ENCODE results near the gene TSPAN9. TPM values are rescaled to one million over a fixed set of nuclear protein-coding genes. Genes with fewer than 3 reads are reported as not detected.

The TSPAN9 gene
- total RNA-seq, 1 donor from 2014 or later: 5.0 TPM

- peaks cover 12% of the 10 kb centered on the region for H3K27me3 ChIP-seq (ENCODE audit: control insufficient read depth, insufficient read depth, low read length)
- no peaks in the 10 kb centered on the region for H3K36me3 ChIP-seq (ENCODE audit: control insufficient read depth, insufficient read depth, low read length)
- no peak for FAIRE-seq
- no peak for DNase-seq (ENCODE audit: low read depth)
- TF ChIP-seq, protein P1, sequence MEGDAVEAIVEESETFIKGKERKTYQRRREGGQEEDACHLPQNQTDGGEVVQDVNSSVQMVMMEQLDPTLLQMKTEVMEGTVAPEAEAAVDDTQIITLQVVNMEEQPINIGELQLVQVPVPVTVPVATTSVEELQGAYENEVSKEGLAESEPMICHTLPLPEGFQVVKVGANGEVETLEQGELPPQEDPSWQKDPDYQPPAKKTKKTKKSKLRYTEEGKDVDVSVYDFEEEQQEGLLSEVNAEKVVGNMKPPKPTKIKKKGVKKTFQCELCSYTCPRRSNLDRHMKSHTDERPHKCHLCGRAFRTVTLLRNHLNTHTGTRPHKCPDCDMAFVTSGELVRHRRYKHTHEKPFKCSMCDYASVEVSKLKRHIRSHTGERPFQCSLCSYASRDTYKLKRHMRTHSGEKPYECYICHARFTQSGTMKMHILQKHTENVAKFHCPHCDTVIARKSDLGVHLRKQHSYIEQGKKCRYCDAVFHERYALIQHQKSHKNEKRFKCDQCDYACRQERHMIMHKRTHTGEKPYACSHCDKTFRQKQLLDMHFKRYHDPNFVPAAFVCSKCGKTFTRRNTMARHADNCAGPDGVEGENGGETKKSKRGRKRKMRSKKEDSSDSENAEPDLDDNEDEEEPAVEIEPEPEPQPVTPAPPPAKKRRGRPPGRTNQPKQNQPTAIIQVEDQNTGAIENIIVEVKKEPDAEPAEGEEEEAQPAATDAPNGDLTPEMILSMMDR (IDR thresholded peaks at IDR 0.05; ENCODE audit: insufficient read depth, low read length, severe bottlenecking): no peak
- no peak overlapping the region for H3K4me3 ChIP-seq (ENCODE audit: low read depth, low read length)
Measured at GRCh38 chr12:3204730-3205531, 127.8 kb downstream of the TSPAN9 start.

- no peak for FAIRE-seq
- H3K36me3 ChIP-seq (ENCODE audit: control insufficient read depth, insufficient read depth, low read length): no peaks in the 10 kb centered on the region
Measured at GRCh38 chr12:3205742-3206519, 128.8 kb downstream of the TSPAN9 start.

DNA sequence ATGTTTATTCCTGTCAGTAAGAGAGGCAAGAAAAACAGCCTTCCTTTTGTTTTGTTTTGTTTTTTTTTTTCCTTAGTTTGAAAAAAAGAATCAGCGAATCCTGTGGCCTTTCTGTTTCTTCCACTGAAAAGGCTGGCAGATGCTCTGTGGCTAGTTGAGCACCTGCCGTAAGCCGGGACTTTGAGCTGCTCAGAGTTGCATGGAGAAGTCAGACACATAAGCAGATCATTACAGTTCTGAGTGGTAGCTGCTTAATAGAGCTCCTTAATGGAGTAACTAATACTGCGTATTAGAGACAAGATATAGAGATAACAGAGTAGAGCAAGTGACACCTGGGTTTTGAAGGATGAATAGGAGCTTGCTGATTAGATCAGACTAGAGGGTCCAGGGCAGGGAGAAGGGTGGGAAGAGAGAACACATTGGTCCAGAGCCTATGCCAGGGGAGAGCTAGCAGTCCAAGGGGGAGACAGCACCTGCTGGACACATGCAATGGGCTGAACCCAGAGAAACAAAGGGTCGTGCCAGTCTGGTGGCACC is 129.4 kb downstream of the TSPAN9 start:
- TF ChIP-seq, protein P1 (IDR thresholded peaks at IDR 0.05; ENCODE audit: insufficient read depth, low read length, severe bottlenecking): no peak
- Histone ChIP-seq H3K36me3 (ENCODE audit: control insufficient read depth, insufficient read depth, low read length) (no peaks in the 10 kb centered on the region), H3K4me3 (ENCODE audit: low read depth, low read length) (no peak overlapping the region), H3K27me3 (ENCODE audit: control insufficient read depth, insufficient read depth, low read length) (peaks cover 5% of the 10 kb centered on the region)
- FAIRE-seq (no peak), DNase-seq (ENCODE audit: low read depth) (no peak)

More at GRCh38 chr12:3205742-3206519, 128.8 kb downstream of the TSPAN9 start:
- TF ChIP-seq, protein P1 (IDR thresholded peaks at IDR 0.05; ENCODE audit: insufficient read depth, low read length, severe bottlenecking): no peak
- peak; percentile 28 for DNase-seq (ENCODE audit: low read depth)
- no peak overlapping the region for H3K4me3 ChIP-seq (ENCODE audit: low read depth, low read length)
- peaks cover 10% of the 10 kb centered on the region for H3K27me3 ChIP-seq (ENCODE audit: control insufficient read depth, insufficient read depth, low read length)

DNA sequence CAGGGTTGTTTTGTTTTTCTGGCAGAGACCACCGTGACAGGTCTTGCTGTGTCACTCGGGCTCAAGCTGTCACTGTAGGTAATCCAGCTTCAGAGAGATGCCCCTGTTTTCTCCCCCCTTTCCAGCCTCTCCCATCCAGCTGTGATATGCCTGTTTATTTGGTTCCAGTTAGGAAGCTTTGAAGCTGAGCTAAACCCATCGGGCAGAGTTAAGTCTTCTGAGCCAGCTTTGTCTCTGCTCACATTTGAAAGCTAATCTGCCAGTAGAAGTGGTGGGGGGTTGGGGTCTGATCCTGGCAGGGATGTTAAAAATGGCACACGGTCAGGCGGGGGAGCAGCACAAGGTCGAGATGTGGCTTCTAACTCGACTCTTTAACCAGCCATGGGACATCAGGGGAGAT is 130.0 kb downstream of the TSPAN9 start:
- DNase-seq (ENCODE audit: low read depth) (no peak), FAIRE-seq (no peak)
- TF ChIP-seq, protein P1 (IDR thresholded peaks at IDR 0.05; ENCODE audit: insufficient read depth, low read length, severe bottlenecking): no peak
- H3K27me3 ChIP-seq (ENCODE audit: control insufficient read depth, insufficient read depth, low read length): no peaks in the 10 kb centered on the region
- no peaks in the 10 kb centered on the region for H3K36me3 ChIP-seq (ENCODE audit: control insufficient read depth, insufficient read depth, low read length)
- no peak overlapping the region for H3K4me3 ChIP-seq (ENCODE audit: low read depth, low read length)

GRCh38 chr12:3207858-3208257 is 130.7 kb downstream of the TSPAN9 start:
- Histone ChIP-seq H3K27me3 (ENCODE audit: control insufficient read depth, insufficient read depth, low read length) (no peaks in the 10 kb centered on the region), H3K4me3 (ENCODE audit: low read depth, low read length) (no peak overlapping the region), H3K36me3 (ENCODE audit: control insufficient read depth, insufficient read depth, low read length) (no peaks in the 10 kb centered on the region)
- DNase-seq (ENCODE audit: low read depth) (no peak), FAIRE-seq (no peak)
- TF ChIP-seq, protein P1 (IDR thresholded peaks at IDR 0.05; ENCODE audit: insufficient read depth, low read length, severe bottlenecking): peak; percentile 42
